ENCODE measurements around the gene WNT7B.

DNA sequence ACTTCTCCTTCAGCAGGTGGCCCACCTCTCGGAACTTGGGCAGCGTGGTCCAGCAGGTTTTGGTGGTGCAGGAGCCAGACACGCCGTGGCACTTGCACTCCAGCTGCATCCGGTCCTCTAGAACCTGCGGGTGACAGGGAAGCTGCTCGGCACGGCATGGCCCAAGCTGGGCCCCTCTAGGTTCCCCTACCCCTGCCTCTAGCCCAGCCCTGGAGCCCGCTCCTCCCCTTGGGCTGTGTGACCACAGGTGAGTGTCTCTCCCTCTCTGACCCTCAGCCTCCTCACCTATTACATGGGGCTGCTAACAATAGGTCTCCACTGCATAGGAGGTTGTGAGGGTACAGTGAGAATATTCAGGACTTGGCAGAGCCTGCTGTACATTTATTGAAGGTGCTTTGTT is 53.8 kb downstream of the WNT7B start:
- TF ChIP-seq, protein P1, sequence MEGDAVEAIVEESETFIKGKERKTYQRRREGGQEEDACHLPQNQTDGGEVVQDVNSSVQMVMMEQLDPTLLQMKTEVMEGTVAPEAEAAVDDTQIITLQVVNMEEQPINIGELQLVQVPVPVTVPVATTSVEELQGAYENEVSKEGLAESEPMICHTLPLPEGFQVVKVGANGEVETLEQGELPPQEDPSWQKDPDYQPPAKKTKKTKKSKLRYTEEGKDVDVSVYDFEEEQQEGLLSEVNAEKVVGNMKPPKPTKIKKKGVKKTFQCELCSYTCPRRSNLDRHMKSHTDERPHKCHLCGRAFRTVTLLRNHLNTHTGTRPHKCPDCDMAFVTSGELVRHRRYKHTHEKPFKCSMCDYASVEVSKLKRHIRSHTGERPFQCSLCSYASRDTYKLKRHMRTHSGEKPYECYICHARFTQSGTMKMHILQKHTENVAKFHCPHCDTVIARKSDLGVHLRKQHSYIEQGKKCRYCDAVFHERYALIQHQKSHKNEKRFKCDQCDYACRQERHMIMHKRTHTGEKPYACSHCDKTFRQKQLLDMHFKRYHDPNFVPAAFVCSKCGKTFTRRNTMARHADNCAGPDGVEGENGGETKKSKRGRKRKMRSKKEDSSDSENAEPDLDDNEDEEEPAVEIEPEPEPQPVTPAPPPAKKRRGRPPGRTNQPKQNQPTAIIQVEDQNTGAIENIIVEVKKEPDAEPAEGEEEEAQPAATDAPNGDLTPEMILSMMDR (IDR thresholded peaks at IDR 0.05), result no peak
- TF ChIP-seq EZH2 (IDR thresholded peaks at IDR 0.05), result no peak
- no peak for TF ChIP-seq EZH2phosphoT487 (IDR thresholded peaks at IDR 0.05)

Measured in neural progenitor cell (in vitro differentiated cells).